C4-2B (cell line): ENCODE data around the gene XXYLT1.

ENCODE experiments used
- ZFX ChIP-seq: fragments of 450-650 bp; IDR thresholded peaks from 2 replicates; pipeline ENCODE4 v1.6.1; 2017
- TF ChIP-seq, protein P1 (sequence below): fragments of 450-650 bp; conservative IDR thresholded peaks from 2 replicates; pipeline ENCODE4 v1.5.1; 2017; ENCODE audit warnings: mild to moderate bottlenecking

DNA sequence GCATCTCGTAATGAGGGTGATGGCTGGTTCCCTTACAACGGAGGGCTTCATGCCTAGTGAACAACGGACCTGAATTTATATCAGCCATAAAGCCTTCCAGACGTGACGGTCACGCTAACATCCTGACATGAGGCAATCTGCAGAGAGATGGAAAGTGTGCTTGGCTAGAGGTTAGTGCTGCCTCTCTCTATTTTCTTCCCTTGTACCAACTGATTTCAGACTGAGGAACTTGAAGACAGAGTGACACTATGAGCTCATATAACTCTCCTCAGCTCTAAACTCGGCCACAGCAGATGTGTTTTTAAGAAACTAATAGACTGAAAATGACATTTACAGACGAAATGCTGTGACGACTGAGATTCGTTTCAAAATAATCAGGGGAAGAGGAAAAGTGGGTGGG is 122.4 kb downstream of the XXYLT1 start:
- TF ChIP-seq, protein P1, sequence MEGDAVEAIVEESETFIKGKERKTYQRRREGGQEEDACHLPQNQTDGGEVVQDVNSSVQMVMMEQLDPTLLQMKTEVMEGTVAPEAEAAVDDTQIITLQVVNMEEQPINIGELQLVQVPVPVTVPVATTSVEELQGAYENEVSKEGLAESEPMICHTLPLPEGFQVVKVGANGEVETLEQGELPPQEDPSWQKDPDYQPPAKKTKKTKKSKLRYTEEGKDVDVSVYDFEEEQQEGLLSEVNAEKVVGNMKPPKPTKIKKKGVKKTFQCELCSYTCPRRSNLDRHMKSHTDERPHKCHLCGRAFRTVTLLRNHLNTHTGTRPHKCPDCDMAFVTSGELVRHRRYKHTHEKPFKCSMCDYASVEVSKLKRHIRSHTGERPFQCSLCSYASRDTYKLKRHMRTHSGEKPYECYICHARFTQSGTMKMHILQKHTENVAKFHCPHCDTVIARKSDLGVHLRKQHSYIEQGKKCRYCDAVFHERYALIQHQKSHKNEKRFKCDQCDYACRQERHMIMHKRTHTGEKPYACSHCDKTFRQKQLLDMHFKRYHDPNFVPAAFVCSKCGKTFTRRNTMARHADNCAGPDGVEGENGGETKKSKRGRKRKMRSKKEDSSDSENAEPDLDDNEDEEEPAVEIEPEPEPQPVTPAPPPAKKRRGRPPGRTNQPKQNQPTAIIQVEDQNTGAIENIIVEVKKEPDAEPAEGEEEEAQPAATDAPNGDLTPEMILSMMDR = no peak
- no peak for TF ChIP-seq ZFX
